Measurements from ENCODE around the gene ANKRD35.

ANKRD35 gene

GRCh38 chr1:145895471-145895870 is 9.8 kb upstream of the ANKRD35 start:
- DNase-seq, result no peak

GRCh38 chr1:145893306-145894055 is 7.8 kb upstream of the ANKRD35 start:
- no peak for DNase-seq

- no peak for DNase-seq
These were observed 6.9 kb upstream of the ANKRD35 start for GRCh38 chr1:145892486-145893087.

- DNase-seq, result peak; percentile 63
These were observed 6.2 kb upstream of the ANKRD35 start for GRCh38 chr1:145891587-145892485.

- DNase-seq, result no peak
These were observed 5.5 kb upstream of the ANKRD35 start for GRCh38 chr1:145891143-145891542.

GRCh38 chr1:145889722-145890121 is 4.1 kb upstream of the ANKRD35 start:
- no peak for DNase-seq

GRCh38 chr1:145887631-145888030 is 2.0 kb upstream of the ANKRD35 start:
- DNase-seq, result no peak

- no peak for DNase-seq
These were observed 1.1 kb upstream of the ANKRD35 start for GRCh38 chr1:145886816-145887215.

- DNase-seq, result no peak
These were observed 724 bp upstream of the ANKRD35 start for GRCh38 chr1:145886390-145886789.

- no peak for DNase-seq
These were observed 991 bp downstream of the ANKRD35 start for GRCh38 chr1:145884675-145885074.

GRCh38 chr1:145879775-145880174 is 5.9 kb downstream of the ANKRD35 start:
- DNase-seq, result no peak

GRCh38 chr1:145878724-145879123 is 6.9 kb downstream of the ANKRD35 start:
- DNase-seq, result no peak

GRCh38 chr1:145877923-145878486 is 7.7 kb downstream of the ANKRD35 start:
- DNase-seq, result no peak

- no peak for DNase-seq
These were observed 11.0 kb downstream of the ANKRD35 start for GRCh38 chr1:145874646-145875045.

- DNase-seq, result peak; percentile 58
These were observed 13.4 kb downstream of the ANKRD35 start for GRCh38 chr1:145871994-145872924.

- DNase-seq, result no peak
These were observed 17.4 kb downstream of the ANKRD35 start for GRCh38 chr1:145868232-145868631.

GRCh38 chr1:145863282-145864018 is 22.2 kb downstream of the ANKRD35 start:
- no peak for DNase-seq

- DNase-seq, result peak; percentile 82
These were observed 26.1 kb downstream of the ANKRD35 start for GRCh38 chr1:145859491-145860023.

GRCh38 chr1:145858901-145859490 is 26.7 kb downstream of the ANKRD35 start, which contains the start of gene PIAS3:
PIAS3 (minus strand) TSS chr1:145859081; CDS start chr1:145858990, 91 bp downstream.
- DNase-seq, result peak; percentile 86

GRCh38 chr1:145858238-145858900 is 27.3 kb downstream of the ANKRD35 start:
- DNase-seq, result peak; percentile 82

Data from CD4-positive, alpha-beta T cell treated with Interleukin-6 for 4 hours (primary cell).